NCI-H146 treated with DMSO at 0.1 percent for 48 hours (cell line): ENCODE measurements around the gene C1orf122.
A peak's percentile ranks its signal among the peaks of the same experiment; 100 is the strongest.

ENCODE experiments used
- DNase-seq: peaks from one replicate; lab custom pipeline; 2025; ENCODE audit not compliant: unreplicated experiment; lab: John Stamatoyannopoulos, UW

Gene C1orf122

DNA sequence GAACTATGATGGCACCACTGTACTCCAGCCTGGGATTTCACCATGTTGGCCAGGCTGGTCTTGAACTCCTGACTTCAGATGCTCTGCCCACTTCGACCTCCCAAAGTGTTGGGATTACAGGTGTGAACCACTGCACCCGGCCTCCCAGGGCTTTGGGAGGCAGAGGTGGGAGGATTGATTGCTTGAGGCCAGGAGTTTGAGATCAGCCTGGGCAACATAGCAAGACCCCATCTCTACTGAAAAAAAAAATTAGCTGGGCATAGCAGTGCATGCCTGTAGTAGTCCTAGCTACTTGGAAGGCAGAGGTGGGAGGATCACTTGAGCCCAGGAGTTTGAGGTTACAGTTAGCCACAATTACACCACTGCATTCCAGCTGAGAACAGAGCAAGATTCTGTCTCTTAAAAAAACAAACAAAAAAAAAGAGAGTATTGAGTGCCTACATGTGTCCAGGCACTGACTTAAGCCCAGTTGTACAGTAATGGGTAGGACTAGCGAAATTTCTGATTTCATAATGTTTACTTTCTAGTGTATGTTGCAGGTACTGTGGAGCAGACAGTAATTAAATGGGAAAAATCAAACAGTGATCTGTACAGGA, 9.7 kb upstream of the C1orf122 start:
- DNase-seq: no peak

DNA sequence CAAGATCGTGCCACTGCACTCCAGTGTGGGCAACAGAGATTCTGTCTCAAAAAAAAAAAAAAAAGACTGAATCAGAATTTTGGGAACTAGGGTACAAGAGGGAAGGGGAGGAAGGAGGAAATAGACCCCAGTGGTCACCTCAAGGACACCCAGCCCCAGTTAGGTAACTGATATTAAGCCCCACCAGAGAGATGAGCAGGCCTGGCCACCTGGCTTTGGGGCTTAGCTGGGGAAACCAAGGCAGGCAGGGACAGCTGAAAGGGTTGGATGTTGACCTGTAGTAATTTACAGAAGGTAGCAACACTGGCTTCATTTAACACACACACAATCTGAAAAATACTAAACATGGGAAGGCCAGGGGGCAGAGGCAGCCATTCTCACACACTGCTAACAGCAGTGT, 5.2 kb upstream of the C1orf122 start:
- DNase-seq: no peak

GRCh38 chr1:37807220-37807554, 403 bp upstream of the C1orf122 start:
- DNase-seq: no peak

- no peak for DNase-seq
Measured at GRCh38 chr1:37808369-37809319, 1.1 kb downstream of the C1orf122 start.

GRCh38 chr1:37809942-37810341, 2.4 kb downstream of the C1orf122 start:
- no peak for DNase-seq

DNA sequence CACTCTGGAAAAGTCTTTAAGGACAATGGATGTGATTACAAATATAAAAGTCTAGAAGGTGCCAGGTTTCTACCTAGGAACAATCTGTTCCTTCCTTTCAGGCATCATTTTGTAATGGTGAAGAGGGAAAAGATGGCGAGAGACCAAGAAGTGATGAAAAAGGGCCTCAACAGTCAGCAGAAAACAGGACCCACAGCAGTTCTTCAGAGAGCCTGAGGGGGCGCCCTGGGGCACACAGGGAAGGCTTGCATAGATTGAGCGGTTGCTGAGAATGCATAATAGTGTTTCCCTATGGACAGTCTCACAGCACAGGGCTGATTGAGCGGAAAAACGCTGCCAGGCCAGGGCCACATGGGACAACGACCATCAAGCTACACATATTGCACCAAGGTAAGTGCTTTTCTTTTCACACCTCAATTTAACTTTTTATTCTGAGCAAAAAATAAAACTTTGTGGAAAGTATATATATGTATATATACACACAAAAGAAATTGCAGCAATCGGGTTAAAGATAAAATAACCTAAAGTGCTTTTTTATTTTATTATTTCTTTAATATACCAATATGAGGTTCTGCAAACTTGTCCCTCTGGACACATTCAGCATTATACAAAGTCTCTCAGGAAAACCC, 3.6 kb downstream of the C1orf122 start:
- DNase-seq: peak; percentile 20

DNA sequence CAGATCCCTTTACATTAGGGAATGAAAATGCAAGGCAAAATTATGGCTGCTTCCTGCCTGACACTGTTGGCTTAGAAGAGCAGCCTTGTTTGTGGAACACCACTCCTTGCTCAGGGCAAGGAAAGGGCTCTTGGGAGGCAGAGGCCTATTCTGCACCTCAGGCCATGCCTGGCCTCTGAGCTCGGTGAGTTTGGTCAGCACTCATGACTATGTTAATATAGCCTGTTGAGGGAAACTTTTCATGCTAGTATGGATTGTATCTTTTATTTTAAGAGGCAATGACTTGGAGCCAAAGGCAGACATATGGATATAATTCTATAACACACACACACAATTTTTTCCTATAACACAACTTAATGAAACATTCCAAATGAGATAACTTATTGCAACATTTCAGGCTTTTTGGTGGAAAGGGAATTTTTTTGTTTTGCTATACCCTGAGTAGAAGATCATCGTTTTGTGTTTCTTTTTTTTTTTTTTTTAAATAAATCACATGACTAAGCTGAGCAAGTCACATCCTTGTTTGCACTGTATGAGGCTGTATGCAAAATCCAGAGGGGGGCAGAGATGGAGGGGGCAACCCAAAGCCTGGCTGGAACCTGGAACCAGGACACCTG, 6.0 kb downstream of the C1orf122 start:
- no peak for DNase-seq

DNA sequence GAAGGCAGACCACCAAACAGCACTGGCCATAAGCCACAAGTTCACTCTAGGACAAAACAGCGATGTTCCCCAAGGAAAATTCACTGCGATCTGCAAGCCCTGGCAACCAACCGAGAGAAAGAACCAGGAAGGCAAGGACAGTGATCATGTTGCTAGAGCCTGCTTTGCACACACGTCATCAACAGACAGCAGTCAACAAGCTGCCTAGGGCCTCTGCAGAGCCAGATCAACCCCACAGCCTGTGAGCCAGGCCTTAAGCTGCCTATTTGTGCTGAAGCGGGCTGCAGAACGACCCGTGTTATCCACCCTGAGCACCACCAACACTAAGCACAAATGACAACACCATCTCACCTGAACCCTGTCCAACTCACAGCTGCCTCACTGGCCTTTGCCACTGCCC, 6.7 kb downstream of the C1orf122 start:
- no peak for DNase-seq

- DNase-seq: no peak
Measured at GRCh38 chr1:37817481-37817880, 9.9 kb downstream of the C1orf122 start.

- DNase-seq: no peak
Measured at GRCh38 chr1:37821481-37821880, 13.9 kb downstream of the C1orf122 start.

DNA sequence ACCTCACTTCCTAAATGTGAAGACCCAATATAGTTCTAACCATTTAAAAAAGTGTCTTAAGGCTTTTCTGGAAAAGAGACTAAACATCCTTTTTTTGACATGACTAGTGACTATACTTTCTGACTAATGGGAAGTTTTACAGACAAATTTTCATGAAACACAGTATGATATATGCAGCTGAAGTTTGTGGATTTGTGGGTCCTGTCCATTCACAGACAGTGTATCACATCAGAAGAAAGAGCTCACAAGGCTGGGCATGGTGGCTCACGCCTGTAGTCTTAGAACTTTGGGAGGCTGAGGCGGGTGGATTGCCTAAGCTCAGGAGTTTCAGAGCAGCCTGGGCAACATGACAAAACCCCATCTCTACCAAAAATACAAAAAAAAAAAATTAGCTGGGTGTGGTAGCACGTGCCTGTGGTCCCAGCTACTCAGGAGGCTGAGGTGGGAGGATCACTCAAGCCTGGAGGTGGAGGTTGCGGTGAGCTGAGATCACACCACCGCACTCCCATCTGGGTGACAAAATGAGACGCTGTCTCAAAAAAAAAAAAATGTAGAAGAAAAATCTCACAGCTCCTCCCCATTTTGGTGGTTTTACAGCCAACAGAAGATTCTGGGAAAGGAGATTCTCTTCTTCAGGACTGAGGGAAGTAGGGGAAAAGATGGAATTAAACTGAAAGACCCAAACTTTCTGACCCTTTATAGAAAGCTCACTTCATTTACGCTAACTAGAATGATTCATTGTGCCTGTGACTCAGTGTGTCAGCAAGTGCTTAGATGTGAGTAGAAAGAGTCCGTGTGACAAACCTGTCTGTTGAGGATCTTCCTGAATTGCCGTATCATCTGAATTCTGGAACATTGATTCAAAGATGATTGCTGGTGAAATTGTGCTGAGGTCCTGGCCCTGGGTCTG, 15.6 kb downstream of the C1orf122 start:
- DNase-seq: no peak

DNA sequence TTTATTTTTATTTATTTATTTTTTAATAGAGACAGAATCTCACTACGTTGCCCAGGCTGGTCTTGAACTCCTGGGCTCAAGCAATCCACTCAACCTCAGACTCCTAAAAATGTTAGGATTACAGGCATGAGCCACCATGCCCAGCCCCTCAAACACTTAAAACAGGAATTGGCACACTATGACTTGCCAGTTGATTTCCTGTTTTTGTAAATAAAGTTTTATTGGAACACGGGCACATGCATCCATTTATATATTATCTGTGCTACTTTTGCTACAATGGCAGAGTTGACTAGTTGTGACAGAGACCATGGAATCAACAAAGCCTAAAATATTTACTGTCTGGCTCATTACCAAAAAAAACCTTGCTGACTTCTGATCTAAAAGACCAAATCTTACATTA, 16.4 kb downstream of the C1orf122 start:
- no peak for DNase-seq

DNA sequence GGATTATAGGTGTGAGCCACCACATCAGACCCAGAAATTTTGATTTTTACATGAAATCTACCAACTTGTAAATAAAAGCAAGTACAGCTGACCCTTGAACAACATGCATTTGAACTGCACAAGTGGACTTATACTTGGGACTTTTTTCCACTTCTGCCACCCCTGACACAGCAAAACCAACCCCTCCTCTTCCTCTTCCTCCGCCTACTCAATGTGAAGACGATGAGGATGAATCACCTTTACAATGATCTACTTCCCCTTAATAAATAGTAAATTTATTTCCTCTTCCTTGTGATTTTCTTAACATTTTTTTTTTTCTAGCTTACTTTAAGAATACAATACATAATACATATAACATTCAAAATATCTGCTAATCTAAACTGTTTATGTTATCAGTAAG, 17.9 kb downstream of the C1orf122 start:
- DNase-seq: no peak

DNA sequence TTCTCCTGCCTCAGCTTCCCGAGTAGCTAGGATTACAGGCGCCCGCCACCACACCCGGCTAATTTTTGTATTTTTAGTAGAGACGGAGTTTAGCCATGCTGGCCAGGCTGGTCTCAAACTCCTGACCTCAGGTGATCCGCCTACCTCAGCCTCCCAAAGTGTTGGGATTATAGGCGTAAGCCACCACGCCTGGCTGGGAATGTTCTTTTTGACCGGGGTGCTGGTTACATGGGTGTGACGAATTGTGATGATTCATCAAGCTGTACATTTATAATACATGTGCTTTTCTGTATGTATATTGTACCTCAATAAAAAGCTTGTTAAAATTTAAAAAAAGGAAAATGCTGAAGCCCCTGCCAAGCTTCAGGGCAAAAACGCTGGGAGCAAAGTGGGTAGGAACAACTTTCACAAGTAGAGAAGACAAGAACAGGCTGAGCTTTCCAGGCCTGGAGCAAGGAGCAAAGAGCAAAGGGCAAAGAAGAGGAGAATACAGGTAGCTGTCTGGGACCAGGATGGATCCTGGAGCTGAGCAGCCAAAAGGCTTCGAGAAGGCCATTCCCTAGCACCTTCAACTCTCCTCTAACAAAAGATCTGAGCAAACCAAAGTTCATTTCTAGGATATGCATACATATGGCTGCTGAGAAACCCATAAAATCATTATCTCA, 21.0 kb downstream of the C1orf122 start:
- DNase-seq: no peak

DNA sequence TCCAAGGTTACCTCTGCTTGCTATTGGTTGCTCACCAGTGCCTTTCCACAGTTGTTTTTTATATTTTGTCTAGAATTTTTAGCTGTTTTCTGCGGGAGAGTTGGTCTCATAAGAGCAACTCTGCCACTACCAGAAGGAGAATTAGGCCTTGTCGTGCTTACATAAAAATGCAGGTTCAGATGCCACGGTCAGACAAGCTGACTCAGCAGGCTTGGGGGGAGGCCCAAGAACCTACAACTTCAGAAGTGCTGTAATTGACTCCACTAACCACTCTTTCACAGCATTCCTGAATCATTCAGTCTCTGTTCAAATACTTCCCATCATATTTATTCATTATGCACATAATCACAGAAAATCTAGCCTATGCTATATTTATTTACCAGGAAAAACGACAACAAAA, 23.5 kb downstream of the C1orf122 start:
- no peak for DNase-seq

GRCh38 chr1:37831809-37832208, 24.2 kb downstream of the C1orf122 start:
- no peak for DNase-seq

- DNase-seq: no peak
Measured at GRCh38 chr1:37836788-37837187, 29.2 kb downstream of the C1orf122 start.

DNA sequence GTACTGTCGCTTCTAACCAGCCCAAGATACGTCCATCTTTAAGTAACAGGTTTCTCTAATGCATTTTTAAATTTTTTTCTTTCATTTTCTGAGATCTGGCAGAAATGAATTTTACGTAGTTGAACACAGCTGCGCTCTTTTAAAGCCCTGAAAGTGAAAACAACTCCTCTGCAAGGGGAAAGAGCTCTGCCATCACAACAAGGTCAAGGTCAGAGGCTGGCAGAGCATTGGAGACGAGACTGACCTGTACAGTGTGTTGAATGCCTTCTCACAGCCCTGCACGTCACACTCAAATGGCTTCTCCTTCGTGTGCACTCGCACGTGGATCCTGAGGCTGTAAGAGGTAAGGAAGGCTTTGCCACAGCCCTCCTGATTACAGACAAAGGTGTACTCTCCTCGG, 32.1 kb downstream of the C1orf122 start:
- no peak for DNase-seq

DNA sequence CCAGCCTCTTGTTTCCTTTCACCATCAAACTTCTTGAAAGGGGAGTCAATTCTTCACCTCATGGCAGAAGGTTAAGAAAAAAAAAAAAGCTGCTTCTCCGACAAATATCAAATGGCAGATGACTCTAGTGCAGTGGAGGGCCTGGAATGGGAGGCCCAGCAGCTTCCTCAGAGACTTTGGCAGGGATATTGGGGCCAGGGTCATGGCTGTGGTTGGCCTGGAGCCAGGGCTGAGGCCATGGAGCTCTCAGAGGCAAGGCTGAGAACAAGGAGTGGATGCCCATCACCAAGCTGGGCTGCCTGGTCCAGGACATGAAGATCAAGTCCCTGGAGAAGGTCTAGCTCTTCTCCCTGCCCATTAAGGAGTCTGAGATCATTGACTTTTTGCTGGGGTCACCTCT, 33.1 kb downstream of the C1orf122 start:
- DNase-seq: no peak

- no peak for DNase-seq
Measured at GRCh38 chr1:37841652-37842051, 34.1 kb downstream of the C1orf122 start.
